Fibroblast of lung (primary cell): Measurements from ENCODE around the gene PANK1.

Experiments used
- EZH2 ChIP-seq: IDR thresholded peaks from 2 replicates; pipeline ENCODE4 v1.5.1; 2012; ENCODE audit warnings: low read length, control low read depth, mild to moderate bottlenecking; ENCODE audit errors: missing control alignments
- TF ChIP-seq, protein P1 (sequence below), 2 donors: IDR thresholded peaks in 1 of 2; conservative IDR thresholded peaks in 1 of 2; 1 replicate in 1 of 2; 2 replicates in 1 of 2; pipeline ENCODE4 v1.5.1; 2011 to 2012; ENCODE audit warnings: low read length in 2 of 2, control low read depth in 1 of 2, inconsistent platforms in 1 of 2, low read depth in 1 of 2, mild to moderate bottlenecking in 1 of 2

DNA sequence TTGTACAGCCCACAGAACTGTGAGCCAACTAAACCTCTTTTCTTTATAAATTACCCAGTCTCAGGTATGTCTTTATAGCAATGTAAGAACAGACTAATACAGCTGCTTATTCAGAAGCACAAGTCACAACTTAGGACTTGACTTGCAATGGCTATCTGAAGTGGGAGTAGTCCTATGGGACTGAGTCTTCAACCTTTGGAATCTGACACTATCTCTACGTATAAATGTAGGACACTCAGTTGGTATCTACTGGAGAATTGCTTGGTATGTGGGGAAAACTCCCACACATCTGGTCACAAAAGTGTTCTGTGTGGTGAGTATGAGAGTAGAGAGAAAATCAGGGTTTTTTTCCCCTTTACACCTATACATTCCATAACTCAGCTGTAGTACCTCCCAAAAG lies 12.3 kb upstream of the PANK1 start:
- TF ChIP-seq, protein P1, sequence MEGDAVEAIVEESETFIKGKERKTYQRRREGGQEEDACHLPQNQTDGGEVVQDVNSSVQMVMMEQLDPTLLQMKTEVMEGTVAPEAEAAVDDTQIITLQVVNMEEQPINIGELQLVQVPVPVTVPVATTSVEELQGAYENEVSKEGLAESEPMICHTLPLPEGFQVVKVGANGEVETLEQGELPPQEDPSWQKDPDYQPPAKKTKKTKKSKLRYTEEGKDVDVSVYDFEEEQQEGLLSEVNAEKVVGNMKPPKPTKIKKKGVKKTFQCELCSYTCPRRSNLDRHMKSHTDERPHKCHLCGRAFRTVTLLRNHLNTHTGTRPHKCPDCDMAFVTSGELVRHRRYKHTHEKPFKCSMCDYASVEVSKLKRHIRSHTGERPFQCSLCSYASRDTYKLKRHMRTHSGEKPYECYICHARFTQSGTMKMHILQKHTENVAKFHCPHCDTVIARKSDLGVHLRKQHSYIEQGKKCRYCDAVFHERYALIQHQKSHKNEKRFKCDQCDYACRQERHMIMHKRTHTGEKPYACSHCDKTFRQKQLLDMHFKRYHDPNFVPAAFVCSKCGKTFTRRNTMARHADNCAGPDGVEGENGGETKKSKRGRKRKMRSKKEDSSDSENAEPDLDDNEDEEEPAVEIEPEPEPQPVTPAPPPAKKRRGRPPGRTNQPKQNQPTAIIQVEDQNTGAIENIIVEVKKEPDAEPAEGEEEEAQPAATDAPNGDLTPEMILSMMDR (conservative IDR thresholded peaks at IDR 0.05 in 1 of 2, IDR thresholded peaks at IDR 0.05 in 1 of 2; ENCODE audit: low read depth in 1 of 2, low read length in 2 of 2): no peak
- no peak for TF ChIP-seq EZH2
